MM.1S (cell line): ENCODE measurements around the gene RAB3D.

ENCODE experiments used
- EZH2 ChIP-seq: fragments of 300-600 bp; sonication (generic); optimal IDR thresholded peaks from 2 replicates; pipeline ENCODE3; 2017; ENCODE audit warnings: low read depth, mild to moderate bottlenecking, antibody characterized with exemption, low read length, mixed read lengths
- EZH2phosphoT487 ChIP-seq: fragments of 300-600 bp; sonication (generic); IDR thresholded peaks from 2 replicates; pipeline ENCODE4 v1.6.1; 2018; ENCODE audit warnings: antibody characterized with exemption, low read length
- TF ChIP-seq, protein P1 (sequence below): fragments of 300-600 bp; sonication (generic); IDR thresholded peaks from 2 replicates; pipeline ENCODE4 v1.5.1; 2016; ENCODE audit warnings: antibody characterized with exemption, low read length, mixed read lengths

DNA sequence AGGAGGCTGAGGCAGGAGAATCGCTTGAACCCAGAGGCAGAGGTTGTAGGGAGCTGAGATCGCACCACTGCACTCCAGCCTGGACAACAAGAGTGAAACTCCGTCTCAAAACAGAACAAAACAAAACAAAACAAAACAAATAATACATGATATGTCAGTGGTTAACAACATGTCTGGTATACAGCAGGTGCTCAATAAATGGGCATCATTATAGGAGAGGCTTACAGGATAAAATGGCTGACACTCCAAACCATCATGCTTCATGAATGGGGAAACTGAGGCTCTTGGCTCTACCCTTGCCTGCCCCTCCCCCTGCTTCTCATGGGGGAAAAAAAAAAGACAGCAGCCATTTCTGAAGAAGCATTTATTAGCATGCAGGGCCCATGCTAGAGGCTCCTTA, 3.0 kb upstream of the RAB3D start:
- TF ChIP-seq, protein P1, sequence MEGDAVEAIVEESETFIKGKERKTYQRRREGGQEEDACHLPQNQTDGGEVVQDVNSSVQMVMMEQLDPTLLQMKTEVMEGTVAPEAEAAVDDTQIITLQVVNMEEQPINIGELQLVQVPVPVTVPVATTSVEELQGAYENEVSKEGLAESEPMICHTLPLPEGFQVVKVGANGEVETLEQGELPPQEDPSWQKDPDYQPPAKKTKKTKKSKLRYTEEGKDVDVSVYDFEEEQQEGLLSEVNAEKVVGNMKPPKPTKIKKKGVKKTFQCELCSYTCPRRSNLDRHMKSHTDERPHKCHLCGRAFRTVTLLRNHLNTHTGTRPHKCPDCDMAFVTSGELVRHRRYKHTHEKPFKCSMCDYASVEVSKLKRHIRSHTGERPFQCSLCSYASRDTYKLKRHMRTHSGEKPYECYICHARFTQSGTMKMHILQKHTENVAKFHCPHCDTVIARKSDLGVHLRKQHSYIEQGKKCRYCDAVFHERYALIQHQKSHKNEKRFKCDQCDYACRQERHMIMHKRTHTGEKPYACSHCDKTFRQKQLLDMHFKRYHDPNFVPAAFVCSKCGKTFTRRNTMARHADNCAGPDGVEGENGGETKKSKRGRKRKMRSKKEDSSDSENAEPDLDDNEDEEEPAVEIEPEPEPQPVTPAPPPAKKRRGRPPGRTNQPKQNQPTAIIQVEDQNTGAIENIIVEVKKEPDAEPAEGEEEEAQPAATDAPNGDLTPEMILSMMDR: no peak
- TF ChIP-seq EZH2 (no peak), EZH2phosphoT487 (no peak)
